IMR-90 (cell line): ENCODE measurements around the gene PRR36. TPM values are rescaled to one million over a fixed set of nuclear protein-coding genes. Genes with fewer than 3 reads are reported as not detected.

Source experiments
- ATAC-seq: fragments of 200-7000 bp; cut with Tn5 transposase; 2 replicates; pipeline ENCODE4 v1.9.1; 2020; ENCODE audit warnings: low read depth, mild to moderate bottlenecking, moderate library complexity
- BruUV-seq: library from RNA; stranded (reverse); fragments of 400-500 nt; replicated peaks from 2 replicates; lab custom pipeline; 2021; lab: Mats Ljungman, UMichigan
- CTCF ChIA-PET: fragments of 300-600 bp; formaldehyde crosslinking; extraction: SDS; loops from one replicate; lab custom pipeline; 2021; ENCODE audit warnings: antibody characterized with exemption; lab: Yijun Ruan, JAX
- POLR2A ChIA-PET: fragments of 300-600 bp; sonication (Branson Sonifier 250); formaldehyde crosslinking; loops from one replicate; lab custom pipeline; 2022; ENCODE audit warnings: antibody characterized with exemption; ENCODE audit not compliant: unreplicated experiment; lab: Charles Lee
- DNase-seq: peaks from one replicate; pipeline ENCODE4 v3.0.0; 2013
- H2AFZ ChIP-seq: replicated peaks from 2 replicates; pipeline ENCODE3; 2013; ENCODE audit warnings: low read length, mild to moderate bottlenecking; ENCODE audit not compliant: poor library complexity
- H2AK5ac ChIP-seq: 2 replicates; pipeline ENCODE4 v1.6.1; 2013; ENCODE audit warnings: low read depth, low read length, inconsistent platforms
- H2AK9ac ChIP-seq: replicated peaks from 2 replicates; pipeline ENCODE3; 2013; ENCODE audit warnings: mild to moderate bottlenecking, low read depth, low read length, moderate library complexity; ENCODE audit not compliant: poor library complexity
- H2BK120ac ChIP-seq: 2 replicates; pipeline ENCODE4 v1.6.1; 2013; ENCODE audit warnings: low read depth, low read length, inconsistent platforms
- H2BK15ac ChIP-seq: 3 replicates; pipeline ENCODE4 v1.6.1; 2013; ENCODE audit warnings: low read depth, low read length, inconsistent platforms
- H2BK20ac ChIP-seq: 2 replicates; pipeline ENCODE4 v1.6.1; 2013; ENCODE audit warnings: low read depth, mild to moderate bottlenecking, inconsistent platforms, low read length, moderate library complexity
- H2BK5ac ChIP-seq: 2 replicates; pipeline ENCODE4 v1.6.1; 2013; ENCODE audit warnings: mild to moderate bottlenecking, low read depth, low read length, inconsistent platforms; ENCODE audit not compliant: poor library complexity, severe bottlenecking
- H3K14ac ChIP-seq: replicated peaks from 2 replicates; pipeline ENCODE4 v1.6.1; 2013; ENCODE audit warnings: low read depth, low read length, inconsistent platforms
- H3K18ac ChIP-seq: 2 replicates; pipeline ENCODE4 v1.6.1; 2013; ENCODE audit warnings: low read depth, low read length, control low read depth
- H3K23ac ChIP-seq: 2 replicates; pipeline ENCODE4 v1.6.1; 2013; ENCODE audit warnings: low read depth, low read length, inconsistent platforms
- H3K27ac ChIP-seq: 2 replicates; pipeline ENCODE4 v1.5.1; 2013; ENCODE audit warnings: mild to moderate bottlenecking, control low read depth, low read length; ENCODE audit not compliant: insufficient read depth
- H3K27me3 ChIP-seq: 2 replicates; pipeline ENCODE4 v1.6.1; 2013; ENCODE audit warnings: low read length; ENCODE audit not compliant: control insufficient read depth, insufficient read depth
- H3K36me3 ChIP-seq: 2 replicates; pipeline ENCODE4 v1.6.1; 2013; ENCODE audit warnings: low read length, mixed read lengths; ENCODE audit not compliant: control insufficient read depth, insufficient read depth
- H3K4ac ChIP-seq: 2 replicates; pipeline ENCODE4 v1.6.1; 2013; ENCODE audit warnings: low read depth, low read length, inconsistent platforms
- H3K4me1 ChIP-seq: 2 replicates; pipeline ENCODE4 v1.6.1; 2013; ENCODE audit warnings: low read length, mixed read lengths; ENCODE audit not compliant: control insufficient read depth, insufficient read depth
- H3K4me2 ChIP-seq: 2 replicates; pipeline ENCODE4 v1.6.1; 2013; ENCODE audit warnings: low read depth, mild to moderate bottlenecking, control low read depth, low read length, moderate library complexity
- H3K4me3 ChIP-seq: 2 replicates; pipeline ENCODE4 v1.5.1; 2013; ENCODE audit warnings: low read depth, mild to moderate bottlenecking, control low read depth, low read length, moderate library complexity; ENCODE audit not compliant: insufficient read depth
- H3K56ac ChIP-seq: 2 replicates; pipeline ENCODE4 v1.6.1; 2013; ENCODE audit warnings: low read length, inconsistent platforms; ENCODE audit not compliant: insufficient read depth; ENCODE audit errors: extremely low read depth
- H3K79me1 ChIP-seq, 2 experiments: 2 replicates each; pipeline ENCODE4 v1.6.1; 2013; ENCODE audit warnings: low read length in 2 of 2, inconsistent platforms in 1 of 2, low read depth in 1 of 2
- H3K9ac ChIP-seq: 2 replicates; pipeline ENCODE4 v1.6.1; 2013; ENCODE audit warnings: low read depth, low read length, control low read depth
- H3K9me1 ChIP-seq: 2 replicates; pipeline ENCODE4 v1.6.1; 2013; ENCODE audit warnings: low read length, inconsistent platforms; ENCODE audit not compliant: insufficient read depth
- H3K9me3 ChIP-seq: 2 replicates; pipeline ENCODE4 v1.6.1; 2013; ENCODE audit warnings: low read length; ENCODE audit not compliant: control insufficient read depth, insufficient read depth
- H4K20me1 ChIP-seq: 2 replicates; pipeline ENCODE4 v1.6.1; 2013; ENCODE audit warnings: low read length, inconsistent platforms; ENCODE audit not compliant: insufficient read depth
- H4K5ac ChIP-seq: 2 replicates; pipeline ENCODE4 v1.6.1; 2013; ENCODE audit warnings: mild to moderate bottlenecking, low read depth, low read length, control low read depth
- H4K8ac ChIP-seq, 2 experiments: 2 replicates each; pipeline ENCODE4 v1.6.1; 2013; ENCODE audit warnings: low read depth in 2 of 2, low read length in 2 of 2, control low read depth in 1 of 2, inconsistent platforms in 1 of 2
- H4K91ac ChIP-seq: 2 replicates; pipeline ENCODE4 v1.6.1; 2013; ENCODE audit warnings: low read depth, low read length, inconsistent platforms; ENCODE audit not compliant: insufficient read depth
- BHLHE40 ChIP-seq: fragments of 150-350 bp; IDR thresholded peaks from 2 replicates; pipeline ENCODE4 v1.6.1; 2016; ENCODE audit warnings: mild to moderate bottlenecking, low read depth, low read length
- CTCF ChIP-seq: conservative IDR thresholded peaks from 2 replicates; pipeline ENCODE4 v1.5.1; 2012; ENCODE audit warnings: mild to moderate bottlenecking, low read depth, low read length, improper control_type of control experiment
- MAZ ChIP-seq: IDR thresholded peaks from 2 replicates; pipeline ENCODE4 v1.6.1; 2012; ENCODE audit warnings: low read depth, mild to moderate bottlenecking, low read length, improper control_type of control experiment, moderate library complexity, borderline replicate concordance
- MXI1 ChIP-seq: IDR thresholded peaks from 2 replicates; pipeline ENCODE4 v1.6.1; 2012; ENCODE audit warnings: low read depth, mild to moderate bottlenecking, low read length, moderate library complexity, borderline replicate concordance
- WGBS, 2 experiments: methylation state at CpG; one replicate each; pipeline versions ENCODE4 v1.1.5 to v1.1.7; 2013; ENCODE audit warnings: missing lambda C conversion rate in 2 of 2; ENCODE audit not compliant: insufficient read length in 1 of 2; ENCODE audit errors: extremely low coverage in 2 of 2; 5-methylcytosine and 5-hydroxymethylcytosine counted together
- dilution Hi-C: fragments of 300-500 bp; cut with HindIII; formaldehyde crosslinking; loops from one replicate; pipeline ENCODE4 v1.14.3; 2018; ENCODE audit warnings: low sequenced_read_pairs; ENCODE audit not compliant: unreplicated experiment
- in situ Hi-C: fragments of 300-500 bp; cut with MboI; formaldehyde crosslinking; loops from 3 replicates; pipeline ENCODE4 v1.14.3; 2019; ENCODE audit warnings: low sequenced_read_pairs, inconsistent platforms, mixed read lengths
- intact Hi-C: fragments of 100-400 bp; cut with micrococcal nuclease; formaldehyde crosslinking; loops from 2 replicates; pipeline ENCODE4 v1.10.0; 2022
- polyA plus RNA-seq, 3 experiments: library from polyadenylated mRNA; depleted of rRNA; stranded (reverse); fragments of >200 nt; gene quantifications; 2 replicates each; pipeline ENCODE4 v1.2.3, GENCODE V29; 2012; ENCODE audit warnings: low replicate concordance in 1 of 3
- total RNA-seq: library from RNA; depleted of rRNA; stranded (reverse); fragments of >200 nt; gene quantifications from 2 replicates; pipeline ENCODE4 v1.2.3, GENCODE V29; 2012

Gene PRR36
- total and polyA plus RNA-seq, 2 of the 4 experiments (the other 2 are of a cell fraction) = 0.02 TPM; not detected in 1

- Histone ChIP-seq H3K23ac (peak within 1 kb of the TSS; percentile 98), H4K5ac (peak within 1 kb of the TSS; percentile 90), H3K4me3 (peak within 1 kb of the TSS; percentile 92), H2BK5ac (peak within 1 kb of the TSS; percentile 91), H3K27me3 (peaks cover 11% of the 10 kb centered on the region), H2AK9ac (peak within 1 kb of the TSS; percentile 99), H3K4me2 (peak within 1 kb of the TSS; percentile 93), H3K9me1 (peaks cover 9% of the 10 kb centered on the region), H2AK5ac (peak within 1 kb of the TSS; percentile 95), H2BK20ac (peak within 1 kb of the TSS; percentile 84), H3K79me1 (peaks cover 0 to 19% of the 10 kb centered on the region in 2 experiments; a peak in 2 of 4 replicates), H4K91ac (peak within 1 kb of the TSS; percentile 95), H2AFZ (peak within 1 kb of the TSS; percentile 100), H2BK15ac (peak within 1 kb of the TSS; percentile 90), H3K4me1 (peaks cover 21% of the 10 kb centered on the region), H3K56ac (peak within 1 kb of the TSS; percentile 79), H3K9me3 (no peaks in the 10 kb centered on the region), H4K8ac (peak within 1 kb of the TSS; percentile 99 to 100), H3K18ac (peak within 1 kb of the TSS; percentile 54), H3K14ac (peak within 1 kb of the TSS; percentile 99), H3K27ac (peak within 1 kb of the TSS; percentile 84), H3K4ac (peak within 1 kb of the TSS; percentile 99), H2BK120ac (peak within 1 kb of the TSS; percentile 72), H3K9ac (peak within 1 kb of the TSS; percentile 80), H3K36me3 (peaks cover 7% of the 10 kb centered on the region; the same call in 1 of the 2 replicates), H4K20me1 (peaks cover 11% of the 10 kb centered on the region)
- WGBS, 2 experiments = 10% methylated on average over 42 of the region's 62 CpGs; no CpG with 5 or more reads in 1 of the 2 experiments
- BruUV-seq = no TSS peak
- DNase-seq = peak; percentile 91
- in situ Hi-C loops = no loop called here
- POLR2A ChIA-PET = interaction anchor here (1.7 kb wide), 2 partner anchors 11 to 16 kb away, joined by 4 to 5 read pairs; partner anchors contain the start of gene MAP2K7
- dilution Hi-C loops = no loop called here
- CTCF ChIA-PET = interaction anchor here (1.0 to 1.7 kb wide), 4 partner anchors 10 to 26 kb away, joined by 3 to 6 read pairs (median 5); partner anchors contain the start of gene MAP2K7
- peak; percentile 35 for TF ChIP-seq BHLHE40
- peak; percentile 68 for TF ChIP-seq MAZ
- peak; percentile 52; the same call in 1 of the 2 replicates for TF ChIP-seq MXI1
- no peak for TF ChIP-seq CTCF
- ATAC-seq = peak; percentile 71
- intact Hi-C loops = no loop called here
These were observed 45.7 kb upstream of the PRR36 start, which contains the start of gene SNAPC2 for GRCh38 chr19:7919610-7920518. Gene SNAPC2, plus strand, starts transcription at chr19:7920338. Its CDS starts 29 bp downstream, at chr19:7920367.
